Measurements from ENCODE around the gene COL4A5. TPM values are rescaled to one million over a fixed set of nuclear protein-coding genes. Genes with fewer than 3 reads are reported as not detected.

The COL4A5 gene
- total RNA-seq, 1 experiment from 2014 or later = 51.3 TPM

GRCh38 chrX:108610141-108610540 is 170.5 kb downstream of the COL4A5 start:
- no peak overlapping the region for H3K27ac ChIP-seq (ENCODE audit: insufficient read length, low read depth, low read length)
- H3K4me3 Mint-ChIP-seq = no peak overlapping the region
- H2BK120ac ChIP-seq (ENCODE audit: low read depth, low read length, poor library complexity, severe bottlenecking) = no peak overlapping the region
- H3K23me2 ChIP-seq (ENCODE audit: insufficient read length, low read depth, low read length, poor library complexity, severe bottlenecking) = no peaks in the 10 kb centered on the region
- no peak overlapping the region for H4K91ac ChIP-seq (ENCODE audit: insufficient read length, low read depth, low read length)
- H3K27me3 Mint-ChIP-seq (ENCODE audit: low read depth) = no peaks in the 10 kb centered on the region
- no peak overlapping the region for H3K23ac ChIP-seq (ENCODE audit: insufficient read length, low read depth, low read length)
- no peak overlapping the region for H3K4me2 ChIP-seq (ENCODE audit: insufficient read depth, insufficient read length, low read length)
- no peak overlapping the region for H3K56ac ChIP-seq (ENCODE audit: insufficient read length, low read depth, low read length)
- H2AK5ac ChIP-seq (ENCODE audit: insufficient read length, low read length) = no peak overlapping the region
- H2BK15ac ChIP-seq (ENCODE audit: low read depth, low read length) = no peak overlapping the region
- H2BK5ac ChIP-seq (ENCODE audit: insufficient read length, low read length) = no peak overlapping the region
- H4K5ac ChIP-seq (ENCODE audit: insufficient read length, low read depth, low read length) = no peak overlapping the region
- no peak overlapping the region for H2BK20ac ChIP-seq (ENCODE audit: low read depth, low read length, poor library complexity, severe bottlenecking)
- no peaks in the 10 kb centered on the region for H3K79me2 ChIP-seq (ENCODE audit: insufficient read depth, low read length)
- H3K4ac ChIP-seq (ENCODE audit: low read depth, low read length) = no peak overlapping the region
- no peak for TF ChIP-seq CTCF (conservative IDR thresholded peaks at IDR 0.05)
- H3K9me3 ChIP-seq (ENCODE audit: control insufficient read depth, low read depth, low read length) = no peaks in the 10 kb centered on the region
- H3K36me3 Mint-ChIP-seq (ENCODE audit: insufficient read depth in 1 of 3, low read depth in 3 of 3) = peaks cover 7 to 22% (median 13%) of the 10 kb centered on the region in 3 experiments; a peak in 6 of 7 replicates
- no peaks in the 10 kb centered on the region for H3K4me1 Mint-ChIP-seq
- no peak overlapping the region for H2BK12ac ChIP-seq (ENCODE audit: insufficient read length, low read depth, low read length)
- no CpG with 5 or more reads among the region's 2 CpGs for WGBS (ENCODE audit: extremely low coverage, insufficient read length, low lambda C conversion rate)
- H3K9me3 Mint-ChIP-seq = no peaks in the 10 kb centered on the region
- no peak overlapping the region for H3K9ac ChIP-seq (ENCODE audit: extremely low read depth, insufficient read length, low read length)
- no peak for DNase-seq
- H3K18ac ChIP-seq (ENCODE audit: insufficient read length, low read depth, low read length) = no peak overlapping the region
- H2AFZ ChIP-seq (ENCODE audit: low read length) = no peak overlapping the region
- no peaks in the 10 kb centered on the region for H3K4me1 ChIP-seq (ENCODE audit: insufficient read depth, low read length)
- H3K79me1 ChIP-seq (ENCODE audit: insufficient read depth, low read depth, low read length, poor library complexity, severe bottlenecking) = no peaks in the 10 kb centered on the region
- no peak overlapping the region for H3T11ph ChIP-seq (ENCODE audit: low read length)
- H4K20me1 ChIP-seq (ENCODE audit: control insufficient read depth, insufficient read depth, insufficient read length) = no peaks in the 10 kb centered on the region
- H4K8ac ChIP-seq (replicated peaks; ENCODE audit: insufficient read length, low read depth, low read length) = no peak overlapping the region
- H3K14ac ChIP-seq (ENCODE audit: insufficient read depth, low read length) = no peak overlapping the region
- peak overlapping the region in 2 of 3 experiments; percentile 27 to 31; a peak in 1 of 7 replicates for H3K27ac Mint-ChIP-seq
- no peaks in the 10 kb centered on the region for H3K27me3 ChIP-seq (ENCODE audit: insufficient read depth, low read length)

All from H9 (cell line).